ENCODE measurements around the gene SLC28A2.
"Not testable (repeated sequence)": the region's sequence is repeated elsewhere in the genome, so short reads cannot be mapped to it uniquely, and the experiment has no call there.

The SLC28A2 gene

GRCh38 chr15:45265506-45265905 lies 13.5 kb downstream of the SLC28A2 start:
- DNase-seq = no peak

GRCh38 chr15:45268135-45268534 lies 16.1 kb downstream of the SLC28A2 start:
- no peak for DNase-seq

GRCh38 chr15:45274636-45275380 lies 22.8 kb downstream of the SLC28A2 start:
- DNase-seq = no peak

- peak; percentile 4 for DNase-seq
Measured at GRCh38 chr15:45276831-45277230, 24.8 kb downstream of the SLC28A2 start.

GRCh38 chr15:45279024-45279698 lies 27.1 kb downstream of the SLC28A2 start:
- DNase-seq = peak; percentile 96

- no peak for DNase-seq
Measured at GRCh38 chr15:45285413-45285812, 33.4 kb downstream of the SLC28A2 start.

- DNase-seq = no peak
Measured at GRCh38 chr15:45287390-45287956, 35.4 kb downstream of the SLC28A2 start.

- no peak for DNase-seq
Measured at GRCh38 chr15:45288947-45289346, 36.9 kb downstream of the SLC28A2 start.

- DNase-seq = no peak
Measured at GRCh38 chr15:45291822-45292582, 40.0 kb downstream of the SLC28A2 start.

- not testable (repeated sequence) for DNase-seq
Measured at GRCh38 chr15:45293326-45293725, 41.3 kb downstream of the SLC28A2 start.

GRCh38 chr15:45298964-45299378 lies 46.9 kb downstream of the SLC28A2 start:
- DNase-seq = not testable (repeated sequence)

GRCh38 chr15:45304711-45305110 lies 52.7 kb downstream of the SLC28A2 start:
- no peak for DNase-seq

GRCh38 chr15:45306105-45306504 lies 54.1 kb downstream of the SLC28A2 start:
- DNase-seq = no peak

GRCh38 chr15:45307230-45307924 lies 55.3 kb downstream of the SLC28A2 start:
- peak; percentile 26 for DNase-seq

GRCh38 chr15:45314117-45314516 lies 62.1 kb downstream of the SLC28A2 start:
- DNase-seq = not testable (repeated sequence)

- no peak for DNase-seq
Measured at GRCh38 chr15:45314960-45315359, 62.9 kb downstream of the SLC28A2 start.

- DNase-seq = no peak
Measured at GRCh38 chr15:45319472-45320214, 67.6 kb downstream of the SLC28A2 start.

- no peak for DNase-seq
Measured at GRCh38 chr15:45320581-45321205, 68.7 kb downstream of the SLC28A2 start.

GRCh38 chr15:45326280-45326679 lies 74.2 kb downstream of the SLC28A2 start:
- no peak for DNase-seq

- no peak for DNase-seq
Measured at GRCh38 chr15:45326741-45327140, 74.7 kb downstream of the SLC28A2 start.
